ENCODE measurements around the gene PAQR7.

PAQR7 gene

DNA sequence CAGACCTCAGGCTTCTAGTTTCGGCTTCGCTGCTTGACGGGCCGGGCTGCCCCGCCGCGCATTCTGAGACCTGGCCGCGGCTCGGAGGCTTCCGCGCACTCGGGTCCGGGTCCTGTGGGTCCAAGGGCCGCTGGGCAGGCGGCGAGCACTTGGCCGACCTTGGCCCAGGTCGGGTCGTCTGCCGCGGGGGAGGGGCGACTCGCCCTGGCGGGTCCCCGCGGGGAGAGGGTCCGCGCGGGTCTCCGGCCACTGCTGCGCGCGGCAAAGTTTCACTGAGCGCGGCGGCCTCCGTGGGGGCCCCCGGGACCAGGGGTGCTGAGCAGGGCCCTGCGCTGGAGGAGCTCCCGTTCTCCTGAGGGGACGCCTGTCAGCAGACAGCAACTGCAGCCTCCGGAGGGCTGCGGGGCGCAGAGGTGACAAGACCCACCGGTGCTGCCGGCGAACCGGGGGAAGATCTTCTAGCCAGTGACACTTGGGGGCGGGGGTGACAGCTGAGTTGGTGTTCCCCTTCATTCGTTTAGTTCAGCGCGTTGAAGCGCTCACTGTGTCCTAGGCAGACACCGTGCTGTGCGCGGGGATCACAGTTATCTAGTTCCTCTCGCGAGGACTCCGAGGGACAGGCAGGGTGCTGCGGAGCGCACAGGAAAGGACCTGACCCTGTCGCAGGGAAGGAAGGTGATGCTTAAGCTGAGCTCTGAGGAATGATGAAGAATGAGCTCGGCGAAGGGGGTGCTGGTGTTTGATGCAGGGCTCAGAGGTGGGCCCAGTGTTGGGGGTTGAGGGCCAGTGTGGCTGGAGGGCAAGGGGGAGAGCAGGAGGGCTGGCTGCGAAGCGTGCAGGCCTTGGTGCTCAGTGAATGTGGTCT is 55.0 kb downstream of the PAQR7 start:
- Histone ChIP-seq H3K27ac (ENCODE audit: low read length) (no peak overlapping the region), H3K4me1 (ENCODE audit: control insufficient read depth, low read depth, low read length) (peaks cover 11% of the 10 kb centered on the region), H3K36me3 (ENCODE audit: control insufficient read depth, low read depth, low read length) (no peaks in the 10 kb centered on the region), H3K4me3 (ENCODE audit: low read length) (peak overlapping the region; percentile 86), H3K27me3 (ENCODE audit: control insufficient read depth, insufficient read depth, low read length) (peaks cover 17% of the 10 kb centered on the region), H3K9me3 (ENCODE audit: control insufficient read depth, low read depth, low read length) (no peaks in the 10 kb centered on the region), H3K9ac (ENCODE audit: low read length) (peak overlapping the region; percentile 72)

DNA sequence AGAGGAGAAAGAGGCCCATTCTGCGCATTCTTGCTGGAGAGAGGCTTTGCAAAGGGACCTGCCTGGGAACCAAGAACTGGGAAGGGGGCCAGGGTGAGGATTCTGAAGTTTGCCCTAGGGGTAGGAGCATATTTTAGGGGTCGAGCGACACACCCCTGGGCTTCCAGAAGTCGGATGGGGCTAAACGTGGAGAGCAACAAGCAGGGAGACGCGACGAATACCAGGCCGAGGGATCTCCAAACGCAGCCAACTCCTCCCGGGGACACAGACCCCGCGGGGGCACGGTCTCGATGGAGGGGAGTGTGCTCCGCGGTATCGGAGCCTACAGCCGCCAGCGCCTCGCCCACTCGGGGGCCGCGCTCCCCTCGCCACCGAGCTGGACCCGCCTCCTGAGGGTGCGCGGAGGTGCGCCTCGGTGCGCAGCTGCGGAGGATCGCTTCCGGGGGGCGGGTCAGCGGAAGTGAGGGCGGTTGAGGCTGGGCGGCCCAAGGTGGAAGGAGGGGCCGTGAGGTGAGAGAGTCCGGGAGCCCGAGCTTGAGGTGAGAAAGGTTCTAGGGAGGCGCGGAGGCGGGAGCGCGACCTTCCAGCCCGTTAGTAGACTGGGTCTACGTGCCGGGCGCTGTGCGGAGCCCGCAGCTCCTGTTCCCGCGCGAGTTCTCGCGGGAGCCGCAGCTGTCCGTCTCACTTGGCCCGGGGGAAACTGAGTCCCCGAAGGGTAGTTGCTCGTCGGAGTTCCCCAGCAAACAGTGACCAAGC is 55.8 kb downstream of the PAQR7 start, which contains the start of gene MTFR1L:
TSS of gene MTFR1L (plus strand) at position 464 of the 756 bp plus-strand sequence. CDS start 3,151 bp downstream, outside the sequence.
- Histone ChIP-seq H3K27me3 (ENCODE audit: control insufficient read depth, insufficient read depth, low read length) (peaks cover 17% of the 10 kb centered on the region), H3K36me3 (ENCODE audit: control insufficient read depth, low read depth, low read length) (no peaks in the 10 kb centered on the region), H3K4me1 (ENCODE audit: control insufficient read depth, low read depth, low read length) (peaks cover 11% of the 10 kb centered on the region), H3K9me3 (ENCODE audit: control insufficient read depth, low read depth, low read length) (no peaks in the 10 kb centered on the region), H3K9ac (ENCODE audit: low read length) (peak within 1 kb of the TSS; percentile 72), H3K27ac (ENCODE audit: low read length) (no peak within 1 kb of the TSS), H3K4me3 (ENCODE audit: low read length) (peak within 1 kb of the TSS; percentile 86)

DNA sequence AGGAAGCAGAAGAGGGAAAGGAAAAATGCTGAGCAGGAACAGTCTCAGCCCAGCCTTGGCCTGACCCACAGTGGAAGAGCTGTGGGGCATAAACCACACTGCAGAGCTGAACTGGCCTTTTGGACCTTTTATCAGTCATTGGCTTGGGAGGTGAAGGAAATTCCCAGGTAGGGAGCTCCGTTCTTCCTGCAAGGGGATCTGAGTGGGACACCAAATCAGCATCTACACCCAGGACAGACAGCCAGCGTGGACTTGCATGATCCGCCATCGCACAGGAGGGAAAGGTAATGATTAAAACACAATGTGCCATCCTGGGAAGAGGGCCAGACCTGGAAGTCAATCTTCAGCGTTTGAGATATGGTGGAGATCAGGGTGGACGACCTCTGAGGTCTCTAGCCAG is 56.9 kb downstream of the PAQR7 start:
- H3K4me3 ChIP-seq (ENCODE audit: low read length), result peak overlapping the region; percentile 86
- H3K4me1 ChIP-seq (ENCODE audit: control insufficient read depth, low read depth, low read length), result peaks cover 11% of the 10 kb centered on the region
- no peak overlapping the region for H3K27ac ChIP-seq (ENCODE audit: low read length)
- no peaks in the 10 kb centered on the region for H3K9me3 ChIP-seq (ENCODE audit: control insufficient read depth, low read depth, low read length)
- peaks cover 17% of the 10 kb centered on the region for H3K27me3 ChIP-seq (ENCODE audit: control insufficient read depth, insufficient read depth, low read length)
- H3K36me3 ChIP-seq (ENCODE audit: control insufficient read depth, low read depth, low read length), result no peaks in the 10 kb centered on the region
- H3K9ac ChIP-seq (ENCODE audit: low read length), result no peak overlapping the region

DNA sequence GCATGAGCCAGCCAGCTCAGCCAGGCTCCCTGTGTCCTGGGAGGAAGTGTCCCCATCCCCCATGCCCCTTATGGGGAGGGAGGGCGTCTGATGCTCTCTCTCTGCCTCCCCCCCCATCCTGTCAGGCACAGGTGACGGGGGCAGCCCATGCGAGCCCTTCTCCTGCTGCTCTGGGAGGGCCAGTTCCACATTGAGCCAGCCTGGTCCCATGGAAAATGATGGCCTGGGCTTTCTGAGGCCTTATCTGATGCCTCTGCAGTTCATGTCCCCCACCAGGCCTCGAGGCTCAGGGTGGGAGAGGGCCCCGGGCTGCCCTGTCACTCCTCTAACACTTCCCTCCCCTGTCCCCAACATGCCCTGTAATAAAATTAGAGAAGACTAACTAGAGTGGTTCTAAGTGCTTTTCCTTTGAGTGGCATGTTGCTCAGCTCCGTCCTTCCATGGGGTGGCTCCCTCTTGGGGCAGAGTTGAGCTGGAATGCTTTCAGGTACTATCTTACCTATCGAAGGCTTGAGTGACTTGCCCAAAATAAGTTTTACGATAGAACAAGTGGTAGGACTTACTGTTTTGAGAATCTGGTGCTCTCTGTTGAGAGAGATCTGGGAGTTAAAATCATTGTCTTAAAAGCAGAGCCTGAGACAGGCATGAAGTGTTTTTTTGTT is 57.5 kb downstream of the PAQR7 start:
- H3K9ac ChIP-seq (ENCODE audit: low read length), result no peak overlapping the region
- peaks cover 17% of the 10 kb centered on the region for H3K27me3 ChIP-seq (ENCODE audit: control insufficient read depth, insufficient read depth, low read length)
- peaks cover 11% of the 10 kb centered on the region for H3K4me1 ChIP-seq (ENCODE audit: control insufficient read depth, low read depth, low read length)
- H3K9me3 ChIP-seq (ENCODE audit: control insufficient read depth, low read depth, low read length), result no peaks in the 10 kb centered on the region
- H3K27ac ChIP-seq (ENCODE audit: low read length), result no peak overlapping the region
- no peaks in the 10 kb centered on the region for H3K36me3 ChIP-seq (ENCODE audit: control insufficient read depth, low read depth, low read length)
- no peak overlapping the region for H3K4me3 ChIP-seq (ENCODE audit: low read length)

DNA sequence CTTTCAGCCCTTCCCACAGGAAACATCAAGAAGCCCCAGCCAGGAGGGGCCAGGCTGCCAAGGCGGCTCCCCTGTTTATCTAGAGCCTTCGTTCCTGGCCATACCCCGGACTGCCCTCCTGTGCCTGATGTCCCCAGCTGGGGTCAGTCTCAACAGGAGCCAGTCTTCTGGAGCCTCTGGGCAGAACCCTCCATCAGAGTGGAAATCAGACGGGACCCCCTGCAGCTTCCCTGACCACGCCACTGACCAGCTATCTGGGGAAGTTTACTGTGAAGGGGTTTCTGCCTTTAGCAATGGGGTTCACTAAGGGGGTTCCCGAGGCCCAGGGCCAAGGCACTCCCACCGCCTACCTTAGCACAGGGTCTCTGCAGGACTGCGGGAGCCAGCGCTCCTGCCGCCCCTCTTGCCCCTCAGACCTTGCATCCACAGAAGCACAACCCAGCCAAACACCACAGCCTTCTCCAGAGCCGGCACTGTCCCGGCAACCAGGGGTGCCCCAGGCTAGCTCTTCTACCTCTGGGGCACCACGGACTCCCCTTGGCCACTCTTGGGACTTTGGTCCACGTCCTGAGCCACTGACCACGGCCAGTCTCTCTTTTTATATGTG is 59.3 kb downstream of the PAQR7 start:
- Histone ChIP-seq H3K9ac (ENCODE audit: low read length) (no peak overlapping the region), H3K4me1 (ENCODE audit: control insufficient read depth, low read depth, low read length) (peaks cover 11% of the 10 kb centered on the region), H3K9me3 (ENCODE audit: control insufficient read depth, low read depth, low read length) (no peaks in the 10 kb centered on the region), H3K4me3 (ENCODE audit: low read length) (no peak overlapping the region), H3K27ac (ENCODE audit: low read length) (no peak overlapping the region), H3K27me3 (ENCODE audit: control insufficient read depth, insufficient read depth, low read length) (peaks cover 7% of the 10 kb centered on the region), H3K36me3 (ENCODE audit: control insufficient read depth, low read depth, low read length) (no peaks in the 10 kb centered on the region)

DNA sequence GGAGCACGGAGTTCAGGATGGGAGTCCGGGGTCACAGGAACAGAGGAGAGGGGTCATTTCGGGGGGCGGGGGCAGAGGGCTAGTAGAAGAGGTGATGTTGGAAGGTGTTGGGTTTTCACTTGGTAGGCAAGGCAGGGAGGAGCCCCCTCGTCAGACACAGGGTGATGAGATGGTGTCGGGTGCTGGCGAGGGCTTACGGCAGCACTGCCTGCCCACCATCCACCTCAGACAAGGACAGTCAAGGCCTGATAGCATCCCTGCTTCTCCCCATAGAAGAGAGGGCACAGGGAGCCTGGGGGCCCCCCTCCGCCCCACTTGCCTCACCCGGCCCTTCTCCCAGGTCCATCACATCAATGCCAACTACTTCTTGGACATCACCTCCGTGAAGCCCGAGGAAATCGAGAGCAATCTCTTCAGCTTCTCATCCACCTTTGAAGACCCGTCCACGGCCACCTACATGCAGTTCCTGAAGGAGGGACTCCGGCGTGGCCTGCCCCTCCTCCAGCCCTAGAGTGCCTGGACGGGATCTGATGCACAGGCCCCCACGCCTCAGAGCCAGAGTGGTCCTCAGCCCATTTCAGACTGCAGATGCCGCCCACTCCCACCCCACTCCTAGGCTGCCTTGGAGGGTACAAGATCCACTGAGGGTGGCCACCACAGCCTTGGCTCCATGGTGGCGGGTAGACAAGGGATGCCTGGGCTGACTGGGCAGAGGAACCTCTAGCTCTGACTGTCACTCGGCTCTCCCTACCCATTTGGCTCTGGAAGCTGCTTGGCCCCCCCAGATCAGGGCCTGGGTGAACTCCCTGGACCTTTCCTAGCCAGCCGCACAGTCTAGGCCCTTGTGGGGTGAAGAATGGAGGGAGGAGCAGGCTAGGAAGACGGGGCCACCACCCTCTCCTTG is 60.0 kb downstream of the PAQR7 start:
- no peak overlapping the region for H3K9ac ChIP-seq (ENCODE audit: low read length)
- H3K27me3 ChIP-seq (ENCODE audit: control insufficient read depth, insufficient read depth, low read length), result no peaks in the 10 kb centered on the region
- H3K4me1 ChIP-seq (ENCODE audit: control insufficient read depth, low read depth, low read length), result peaks cover 5% of the 10 kb centered on the region
- H3K4me3 ChIP-seq (ENCODE audit: low read length), result no peak overlapping the region
- H3K9me3 ChIP-seq (ENCODE audit: control insufficient read depth, low read depth, low read length), result no peaks in the 10 kb centered on the region
- H3K27ac ChIP-seq (ENCODE audit: low read length), result no peak overlapping the region
- no peaks in the 10 kb centered on the region for H3K36me3 ChIP-seq (ENCODE audit: control insufficient read depth, low read depth, low read length)

DNA sequence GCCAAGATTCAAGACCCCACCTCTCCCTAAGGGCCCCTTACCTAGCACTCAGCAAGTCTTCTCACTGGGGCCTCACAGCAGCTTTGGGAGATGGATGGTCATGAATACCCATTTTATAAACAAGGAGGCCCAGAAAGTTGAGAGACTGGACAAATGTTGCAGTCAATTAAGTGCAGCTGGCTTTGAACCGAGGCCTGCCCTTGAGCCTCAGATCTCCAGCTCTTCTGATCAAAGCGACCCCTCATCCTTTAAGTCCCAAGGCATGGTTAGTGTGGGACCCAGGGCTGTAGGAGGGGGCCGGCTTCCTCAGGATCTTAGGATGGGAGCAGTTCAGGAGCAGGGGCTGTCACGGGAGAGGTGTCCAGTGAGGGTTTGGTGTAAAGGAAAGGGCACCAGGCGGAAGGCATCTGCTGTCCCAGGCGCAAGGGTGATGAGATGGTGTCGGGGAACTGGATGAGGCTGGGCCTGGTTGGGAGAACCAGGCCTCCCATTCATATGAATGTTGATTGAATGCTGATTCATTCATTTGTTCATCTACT is 60.9 kb downstream of the PAQR7 start:
- peaks cover 5% of the 10 kb centered on the region for H3K4me1 ChIP-seq (ENCODE audit: control insufficient read depth, low read depth, low read length)
- no peak overlapping the region for H3K4me3 ChIP-seq (ENCODE audit: low read length)
- H3K9ac ChIP-seq (ENCODE audit: low read length), result no peak overlapping the region
- H3K9me3 ChIP-seq (ENCODE audit: control insufficient read depth, low read depth, low read length), result no peaks in the 10 kb centered on the region
- no peaks in the 10 kb centered on the region for H3K27me3 ChIP-seq (ENCODE audit: control insufficient read depth, insufficient read depth, low read length)
- H3K27ac ChIP-seq (ENCODE audit: low read length), result no peak overlapping the region
- no peaks in the 10 kb centered on the region for H3K36me3 ChIP-seq (ENCODE audit: control insufficient read depth, low read depth, low read length)

DNA sequence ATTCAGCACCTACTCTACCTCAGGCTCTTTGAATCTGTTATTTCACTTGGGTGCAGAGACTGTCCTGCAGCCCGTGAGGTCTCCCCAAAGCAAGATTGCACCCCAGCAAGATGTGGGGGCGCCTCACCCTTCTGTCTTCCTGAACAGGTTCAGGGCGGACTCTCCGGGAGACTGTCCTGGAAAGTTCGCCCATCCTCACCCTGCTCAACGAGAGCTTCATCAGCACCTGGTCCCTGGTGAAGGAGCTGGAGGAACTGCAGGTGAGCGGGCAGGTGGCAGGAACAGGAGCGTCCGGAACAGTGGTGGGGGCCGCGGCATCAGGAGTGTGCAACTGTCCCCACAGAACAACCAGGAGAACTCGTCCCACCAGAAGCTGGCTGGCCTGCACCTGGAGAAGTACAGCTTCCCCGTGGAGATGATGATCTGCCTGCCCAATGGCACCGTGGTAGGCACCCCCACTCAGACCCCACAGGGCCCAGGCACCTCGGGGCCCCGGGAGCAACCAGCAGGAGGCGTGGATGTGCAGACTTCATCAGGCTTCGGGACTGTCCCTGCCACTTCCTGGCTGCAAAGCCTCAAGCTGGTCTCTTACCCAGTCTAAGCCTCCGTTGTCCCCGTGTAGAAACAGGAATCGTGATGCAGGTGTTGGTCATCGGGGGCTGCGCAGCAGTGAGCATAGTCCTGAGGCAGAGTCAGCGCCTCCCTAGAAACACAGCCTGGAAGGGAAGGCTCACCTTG is 61.6 kb downstream of the PAQR7 start:
- no peak overlapping the region for H3K27ac ChIP-seq (ENCODE audit: low read length)
- H3K27me3 ChIP-seq (ENCODE audit: control insufficient read depth, insufficient read depth, low read length), result no peaks in the 10 kb centered on the region
- no peaks in the 10 kb centered on the region for H3K36me3 ChIP-seq (ENCODE audit: control insufficient read depth, low read depth, low read length)
- H3K4me1 ChIP-seq (ENCODE audit: control insufficient read depth, low read depth, low read length), result peaks cover 5% of the 10 kb centered on the region
- no peak overlapping the region for H3K9ac ChIP-seq (ENCODE audit: low read length)
- H3K9me3 ChIP-seq (ENCODE audit: control insufficient read depth, low read depth, low read length), result no peaks in the 10 kb centered on the region
- H3K4me3 ChIP-seq (ENCODE audit: low read length), result no peak overlapping the region

DNA sequence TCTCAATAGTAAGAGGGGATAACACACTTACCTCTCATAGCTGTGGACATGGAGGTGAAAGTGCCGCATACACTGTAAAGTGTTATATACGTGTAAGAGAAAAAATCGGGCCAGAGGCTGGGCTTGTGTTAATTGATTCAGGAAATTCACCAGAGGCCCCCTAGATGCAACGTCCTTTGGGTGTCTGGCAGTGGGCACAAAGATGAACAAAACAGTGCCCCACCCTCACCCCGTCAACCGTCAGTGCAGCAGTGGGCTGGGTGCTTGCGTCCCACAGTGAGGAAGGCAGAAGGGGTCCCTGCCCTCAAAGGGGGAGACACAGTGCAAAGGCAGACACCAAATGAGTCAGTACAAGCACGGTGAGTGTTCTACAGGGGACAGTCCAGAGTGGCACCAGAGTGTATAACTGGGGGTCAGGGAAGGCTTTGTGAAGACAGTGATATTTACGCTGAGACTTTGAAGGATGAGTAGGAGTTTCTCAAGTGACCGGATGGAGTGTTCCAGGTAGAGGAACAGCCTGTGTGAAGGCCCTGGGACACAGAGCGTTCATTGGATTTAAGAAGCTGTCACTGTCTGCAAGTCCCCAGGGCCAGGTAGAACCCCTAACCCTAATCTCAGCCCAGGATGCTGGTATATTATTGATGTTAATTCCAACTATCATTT is 62.3 kb downstream of the PAQR7 start:
- Histone ChIP-seq H3K4me1 (ENCODE audit: control insufficient read depth, low read depth, low read length) (no peaks in the 10 kb centered on the region), H3K36me3 (ENCODE audit: control insufficient read depth, low read depth, low read length) (no peaks in the 10 kb centered on the region), H3K4me3 (ENCODE audit: low read length) (no peak overlapping the region), H3K27me3 (ENCODE audit: control insufficient read depth, insufficient read depth, low read length) (no peaks in the 10 kb centered on the region), H3K9me3 (ENCODE audit: control insufficient read depth, low read depth, low read length) (no peaks in the 10 kb centered on the region), H3K9ac (ENCODE audit: low read length) (no peak overlapping the region), H3K27ac (ENCODE audit: low read length) (no peak overlapping the region)
